HCT116 (cell line): Measurements from ENCODE around the gene STK32B. TPM values are rescaled to one million over a fixed set of nuclear protein-coding genes. Genes with fewer than 3 reads are reported as not detected.

ENCODE experiments used
- ATAC-seq: fragments of 200-7000 bp; cut with Tn5 transposase; 2 replicates; pipeline ENCODE4 v1.9.1; 2020; ENCODE audit warnings: mild to moderate bottlenecking, moderate library complexity
- BruUV-seq: library from RNA; stranded (reverse); fragments of 400-500 nt; replicated peaks from 2 replicates; lab custom pipeline; 2021; lab: Mats Ljungman, UMichigan
- CTCF ChIA-PET: fragments of 300-600 bp; sonication (Branson Sonifier 250); formaldehyde crosslinking; loops from one replicate; lab custom pipeline; 2021; ENCODE audit warnings: antibody characterized with exemption; lab: Charles Lee
- POLR2A ChIA-PET: fragments of 300-600, 350-600 bp; sonication (Branson Sonifier 250); formaldehyde crosslinking; loops from one replicate; lab custom pipeline; 2021; ENCODE audit warnings: antibody characterized with exemption; lab: Charles Lee
- RAD21 ChIA-PET, 2 experiments: fragments of 300-600 bp; sonication (Branson Sonifier 250); formaldehyde crosslinking; loops; one replicate each; lab custom pipeline; 2023; ENCODE audit warnings: low total read pairs in 2 of 2; ENCODE audit not compliant: uncharacterized antibody in 2 of 2, unreplicated experiment in 2 of 2, low non-redundant PET in 1 of 2; lab: Charles Lee
- DNase-seq: peaks from one replicate; pipeline ENCODE4 v3.0.0-alpha.2; 2010; ENCODE audit warnings: low read depth, low spot score
- H2AFZ ChIP-seq: fragments of 200-600 bp; shearing (Covaris generic), sonication (generic); 2 replicates; pipeline ENCODE4 v1.6.1; 2017; ENCODE audit warnings: low read depth, mixed run types, mixed read lengths, antibody characterized with exemption, low read length; ENCODE audit not compliant: poor library complexity, severe bottlenecking
- H3K27ac ChIP-seq: 2 replicates; pipeline ENCODE4 v1.5.1; 2012; ENCODE audit warnings: low read depth, low read length
- H3K27me3 ChIP-seq: fragments of 200-600 bp; sonication (generic); 2 replicates; pipeline ENCODE4 v1.6.1; 2016; ENCODE audit warnings: mixed run types, low read length, mixed read lengths; ENCODE audit not compliant: insufficient read depth
- H3K36me3 ChIP-seq, 2 experiments: fragments of 200-500 bp in 1 of 2; fragments of 200-600 bp in 1 of 2; sonication (Bioruptor generic) in 1 of 2; sonication (generic) in 1 of 2; 2 replicates each; pipeline versions ENCODE4 v1.5.1 to v1.6.1; 2014 to 2016; ENCODE audit warnings: low read length in 2 of 2, inconsistent platforms in 1 of 2, mixed read lengths in 1 of 2, mixed run types in 1 of 2; ENCODE audit not compliant: insufficient read depth in 2 of 2, control insufficient read depth in 1 of 2
- H3K4me1 ChIP-seq, 2 experiments: fragments of 200-600 bp in 1 of 2; sonication (generic) in 1 of 2; 2 replicates each; pipeline versions ENCODE4 v1.5.1 to v1.6.1; 2012 to 2017; ENCODE audit warnings: low read length in 2 of 2, inconsistent platforms in 1 of 2, mild to moderate bottlenecking in 1 of 2, mixed read lengths in 1 of 2, mixed run types in 1 of 2, moderate library complexity in 1 of 2; ENCODE audit not compliant: insufficient read depth in 2 of 2, control insufficient read depth in 1 of 2
- H3K4me2 ChIP-seq: fragments of 200-600 bp; sonication (generic); 2 replicates; pipeline ENCODE4 v1.6.1; 2017; ENCODE audit warnings: mixed run types, low read length, mixed read lengths
- H3K4me3 ChIP-seq, 2 experiments: fragments of 200-600 bp in 1 of 2; sonication (generic) in 1 of 2; replicated peaks in 1 of 2; 2 replicates each; pipeline ENCODE4 v1.5.1; 2011 to 2016; ENCODE audit warnings: low read length in 2 of 2, control low read depth in 1 of 2, low read depth in 1 of 2, mild to moderate bottlenecking in 1 of 2, mixed read lengths in 1 of 2, mixed run types in 1 of 2
- H3K79me2 ChIP-seq: fragments of 200-600 bp; sonication (generic); 2 replicates; pipeline ENCODE4 v1.6.1; 2017; ENCODE audit warnings: mild to moderate bottlenecking, mixed run types, low read length, moderate library complexity, mixed read lengths; ENCODE audit not compliant: insufficient read depth
- H3K9ac ChIP-seq: fragments of 200-600 bp; sonication (generic); 2 replicates; pipeline ENCODE4 v1.6.1; 2016; ENCODE audit warnings: low read length, mixed read lengths
- H3K9me2 ChIP-seq: fragments of 200-600 bp; sonication (generic), shearing (Covaris generic); 2 replicates; pipeline ENCODE4 v1.6.1; 2017; ENCODE audit warnings: mixed run types, mild to moderate bottlenecking, moderate library complexity; ENCODE audit not compliant: insufficient read depth
- H3K9me3 ChIP-seq, 2 experiments: fragments of 200-500 bp in 1 of 2; fragments of 200-600 bp in 1 of 2; sonication (Bioruptor generic) in 1 of 2; sonication (generic) in 1 of 2; 2 replicates each; pipeline ENCODE4 v1.6.1; 2014 to 2017; ENCODE audit warnings: low read length in 2 of 2, mixed read lengths in 2 of 2, inconsistent platforms in 1 of 2, low read depth in 1 of 2, mild to moderate bottlenecking in 1 of 2, mixed run types in 1 of 2, moderate library complexity in 1 of 2; ENCODE audit not compliant: control insufficient read depth in 1 of 2, insufficient read depth in 1 of 2
- H4K20me1 ChIP-seq: fragments of 200-600 bp; sonication (generic), shearing (Covaris generic); 2 replicates; pipeline ENCODE4 v1.6.1; 2017; ENCODE audit warnings: mixed run types, mild to moderate bottlenecking, moderate library complexity; ENCODE audit not compliant: insufficient read depth
- CEBPB ChIP-seq: IDR thresholded peaks from 2 replicates; pipeline ENCODE4 v1.6.1; 2012; ENCODE audit warnings: low read depth
- EGR1 ChIP-seq: IDR thresholded peaks from 2 replicates; pipeline ENCODE4 v1.6.1; 2012; ENCODE audit warnings: low read depth
- EZH2 ChIP-seq: fragments of 200-600 bp; sonication (generic); IDR thresholded peaks from 2 replicates; pipeline ENCODE4 v1.6.1; 2017; ENCODE audit warnings: antibody characterized with exemption, mixed run types
- EZH2phosphoT487 ChIP-seq: fragments of 200-600 bp; IDR thresholded peaks from 2 replicates; pipeline ENCODE4 v1.6.1; 2018; ENCODE audit warnings: antibody characterized with exemption, borderline replicate concordance
- FOSL1 ChIP-seq: IDR thresholded peaks from 2 replicates; pipeline ENCODE4 v1.6.1; 2012; ENCODE audit warnings: low read depth
- JUND ChIP-seq: IDR thresholded peaks from 2 replicates; pipeline ENCODE4 v1.6.1; 2012
- MAX ChIP-seq: IDR thresholded peaks from 2 replicates; pipeline ENCODE4 v1.6.1; 2012
- POLR2A ChIP-seq: IDR thresholded peaks from 2 replicates; pipeline ENCODE4 v1.7.0; 2011; ENCODE audit warnings: borderline replicate concordance; ENCODE audit not compliant: insufficient read depth, insufficient read length; ENCODE audit errors: extremely low read depth
- POLR2AphosphoS5 ChIP-seq: IDR thresholded peaks from 2 replicates; pipeline ENCODE4 v1.6.1; 2011; ENCODE audit warnings: mild to moderate bottlenecking, low read depth, low read length, moderate library complexity
- REST ChIP-seq: IDR thresholded peaks from 2 replicates; pipeline ENCODE4 v1.6.1; 2012; ENCODE audit warnings: low read depth
- SIN3A ChIP-seq: IDR thresholded peaks from 2 replicates; pipeline ENCODE4 v1.6.1; 2012; ENCODE audit warnings: low read depth
- SP1 ChIP-seq: IDR thresholded peaks from 2 replicates; pipeline ENCODE4 v1.6.1; 2012; ENCODE audit warnings: low read depth
- ZBTB33 ChIP-seq: IDR thresholded peaks from 2 replicates; pipeline ENCODE4 v1.6.1; 2011; ENCODE audit warnings: mild to moderate bottlenecking, low read length, moderate library complexity; ENCODE audit not compliant: insufficient replicate concordance; ENCODE audit errors: extremely low read depth
- ZNF274 ChIP-seq: fragments of 200-500 bp; sonication (Bioruptor generic); IDR thresholded peaks from 2 replicates; pipeline ENCODE4 v1.6.1; 2014; ENCODE audit warnings: mild to moderate bottlenecking, low read depth, low read length, inconsistent platforms
- intact Hi-C: fragments of 100-400 bp; cut with micrococcal nuclease; formaldehyde crosslinking; loops from 2 replicates; pipeline ENCODE4 v1.10.0; 2022
- total RNA-seq: library from RNA; stranded (reverse); gene quantifications from one replicate; pipeline ENCODE4 v1.2.1, GENCODE V29; 2021; ENCODE audit not compliant: unreplicated experiment

Gene STK32B
- total RNA-seq, 1 experiment from 2014 or later, result not detected

GRCh38 chr4:5137226-5137625, 85.9 kb downstream of the STK32B start:
- ATAC-seq (no peak), DNase-seq (no peak)
- Histone ChIP-seq H3K4me3 (no peak overlapping the region), H3K9ac (no peak overlapping the region), H3K9me3 (no peaks in the 10 kb centered on the region), H3K27ac (no peak overlapping the region), H3K9me2 (no peaks in the 10 kb centered on the region), H3K79me2 (no peaks in the 10 kb centered on the region), H2AFZ (no peak overlapping the region), H4K20me1 (no peaks in the 10 kb centered on the region), H3K27me3 (peaks cover 59% of the 10 kb centered on the region), H3K4me2 (no peak overlapping the region), H3K36me3 (no peaks in the 10 kb centered on the region), H3K4me1 (no peaks in the 10 kb centered on the region)
- ChIA-PET POLR2A (no interaction called here), RAD21 (no interaction called here), CTCF (no interaction called here)
- TF ChIP-seq CEBPB (no peak), EZH2phosphoT487 (no peak), FOSL1 (no peak)
- BruUV-seq, result no TSS peak
- intact Hi-C loops, result no loop called here

GRCh38 chr4:5137927-5138326, 86.6 kb downstream of the STK32B start:
- ATAC-seq, result no peak
- intact Hi-C loops, result no loop called here
- POLR2A ChIA-PET, result no interaction called here
- Histone ChIP-seq H3K27ac (no peak overlapping the region), H3K79me2 (no peaks in the 10 kb centered on the region), H3K4me2 (no peak overlapping the region), H3K9me2 (no peaks in the 10 kb centered on the region), H3K36me3 (no peaks in the 10 kb centered on the region), H4K20me1 (no peaks in the 10 kb centered on the region), H3K27me3 (peaks cover 59% of the 10 kb centered on the region), H2AFZ (no peak overlapping the region), H3K9me3 (no peaks in the 10 kb centered on the region), H3K9ac (no peak overlapping the region), H3K4me3 (no peak overlapping the region), H3K4me1 (no peaks in the 10 kb centered on the region)
- RAD21 ChIA-PET, result no interaction called here
- TF ChIP-seq EZH2 (no peak), MAX (no peak), REST (no peak), SP1 (no peak), ZNF274 (no peak), POLR2A (no peak), JUND (no peak), POLR2AphosphoS5 (no peak), EZH2phosphoT487 (no peak), ZBTB33 (no peak), SIN3A (no peak), EGR1 (no peak)
- no peak for DNase-seq
- CTCF ChIA-PET, result no interaction called here
- BruUV-seq, result no TSS peak
